Measurements from ENCODE around the gene SLC8A1. TPM values are rescaled to one million over a fixed set of nuclear protein-coding genes. Genes with fewer than 3 reads are reported as not detected.

Gene SLC8A1
- total and polyA plus RNA-seq, 2 of the 13 experiments (the other 11 are each of a cell fraction or from before 2014, with no cell fraction given): not detected

DNA sequence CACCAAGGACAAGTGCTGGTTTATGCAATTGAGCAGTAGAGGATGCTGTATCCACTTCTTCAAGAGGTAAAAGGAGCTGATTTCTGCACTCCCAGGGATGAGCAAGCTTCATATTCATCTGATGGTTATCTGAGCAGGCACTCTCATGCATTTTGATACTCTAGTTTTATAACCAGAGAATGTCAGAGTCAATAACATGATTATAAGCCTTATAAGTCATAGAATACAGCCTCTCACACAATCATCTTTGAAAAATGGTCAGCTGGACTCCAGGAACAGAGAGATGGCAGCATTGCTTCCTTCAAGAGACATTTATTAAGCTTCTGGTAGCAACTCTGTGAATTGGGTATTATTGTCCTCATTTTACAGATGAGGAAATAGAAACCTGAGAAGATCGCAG lies 167.1 kb downstream of the SLC8A1 start:
- H3K36me3 ChIP-seq (replicated peaks in 1 of 2; ENCODE audit: control insufficient read depth in 1 of 2, insufficient read depth in 2 of 2, low read length in 2 of 2): no peaks in the 10 kb centered on the region
- in situ Hi-C loops (cut with HindIII; ENCODE audit: extremely low pct_ligation_motif_present, low pct_unique_long_range_greater_than_20kb): no loop called here
- H3K4me1 ChIP-seq (ENCODE audit: insufficient read depth, low read length): no peaks in the 10 kb centered on the region
- CTCF ChIA-PET (ENCODE audit: low intra/inter-chr PET ratio, low total read pairs): no interaction called here
- H3K27ac ChIP-seq (ENCODE audit: extremely low read length, insufficient read depth, low read length): no peak overlapping the region
- no peaks in the 10 kb centered on the region for H3K79me2 ChIP-seq (ENCODE audit: insufficient read depth, low read length)
- FAIRE-seq (no peak), ATAC-seq (no peak), DNase-seq (ENCODE audit: low spot score) (no peak)
- no peak overlapping the region for H3K4me2 ChIP-seq (ENCODE audit: low read depth, low read length)
- H3K27me3 ChIP-seq (ENCODE audit: control insufficient read depth in 1 of 2, insufficient read depth in 2 of 2, low read length in 2 of 2): no peaks in the 10 kb centered on the region
- H3K4me3 ChIP-seq (replicated peaks in 1 of 3; ENCODE audit: insufficient read depth in 1 of 3, low read depth in 2 of 3, low read length in 3 of 3): no peak overlapping the region
- H3K9ac ChIP-seq (ENCODE audit: insufficient read depth, low read depth, low read length): no peak overlapping the region
- H3K9me3 ChIP-seq (ENCODE audit: low read length): no peaks in the 10 kb centered on the region
- no peak overlapping the region for H2AFZ ChIP-seq (ENCODE audit: low read length)
- TF ChIP-seq ZNF83 (CRISPR knock-in tag; IDR thresholded peaks at IDR 0.05; ENCODE audit: borderline replicate concordance) (no peak), ZNF891 (CRISPR knock-in tag; IDR thresholded peaks at IDR 0.05) (no peak), ZNF619 (CRISPR knock-in tag; IDR thresholded peaks at IDR 0.05) (no peak), TGIF2 (CRISPR knock-in tag; IDR thresholded peaks at IDR 0.05) (no peak), HIVEP1 (CRISPR knock-in tag; IDR thresholded peaks at IDR 0.05) (no peak), FOXC1 (CRISPR knock-in tag; IDR thresholded peaks at IDR 0.05; ENCODE audit: borderline replicate concordance) (no peak), SUZ12 (IDR thresholded peaks at IDR 0.05; ENCODE audit: low read depth, low read length) (no peak), ZFP82 (CRISPR knock-in tag; IDR thresholded peaks at IDR 0.05; ENCODE audit: borderline replicate concordance) (no peak), BHLHE40 (IDR thresholded peaks at IDR 0.05; ENCODE audit: low read length) (no peak), ZMYM4 (CRISPR knock-in tag; IDR thresholded peaks at IDR 0.05) (no peak), ZNF484 (CRISPR knock-in tag; IDR thresholded peaks at IDR 0.05; ENCODE audit: borderline replicate concordance, low read depth) (no peak), ZNF839 (CRISPR knock-in tag; IDR thresholded peaks at IDR 0.05; ENCODE audit: borderline replicate concordance) (no peak), AGO1 (IDR thresholded peaks at IDR 0.05; ENCODE audit: low read depth, low read length, poor library complexity, severe bottlenecking) (no peak), ZNF720 (CRISPR knock-in tag; IDR thresholded peaks at IDR 0.05) (no peak), EZH2 (conservative IDR thresholded peaks at IDR 0.05; ENCODE audit: low read depth, low read length) (no peak), GTF2F1 (IDR thresholded peaks at IDR 0.05; ENCODE audit: low read length) (no peak), TOE1 (CRISPR knock-in tag; IDR thresholded peaks at IDR 0.05) (no peak), HOXA5 (CRISPR knock-in tag; IDR thresholded peaks at IDR 0.05) (no peak), GATAD1 (CRISPR knock-in tag; IDR thresholded peaks at IDR 0.05) (no peak), JARID2 (CRISPR knock-in tag; IDR thresholded peaks at IDR 0.05; ENCODE audit: insufficient replicate concordance) (no peak)
- intact Hi-C loops (cut with micrococcal nuclease; ENCODE audit: unreplicated experiment): no loop called here
- POLR2A ChIA-PET: no interaction called here
- 0% methylated on average over 1 of the region's 1 CpG for WGBS (ENCODE audit: low lambda C conversion rate)
- H4K20me1 ChIP-seq (ENCODE audit: insufficient read depth, low read length): no peaks in the 10 kb centered on the region
- no TSS peak for BruUV-seq (replicated peaks)
